A673 (cell line): ENCODE measurements around the gene DHRS13. TPM values are rescaled to one million over a fixed set of nuclear protein-coding genes. Genes with fewer than 3 reads are reported as not detected.
A peak's percentile ranks its signal among the peaks of the same experiment; 100 is the strongest.

ENCODE experiments used
- BruUV-seq: library from RNA; stranded (reverse); fragments of 400-500 nt; replicated peaks from 2 replicates; lab custom pipeline; 2021; lab: Mats Ljungman, UMichigan
- CTCF ChIA-PET: fragments of 300-600 bp; sonication (Branson Sonifier 250); formaldehyde crosslinking; loops from one replicate; lab custom pipeline; 2022; ENCODE audit warnings: antibody characterized with exemption; lab: Charles Lee
- POLR2A ChIA-PET: fragments of 300-600 bp; sonication (Branson Sonifier 250); formaldehyde crosslinking; loops from one replicate; lab custom pipeline; 2022; ENCODE audit warnings: antibody characterized with exemption; ENCODE audit not compliant: low non-redundant PET; lab: Charles Lee
- DNase-seq: peaks from one replicate; pipeline ENCODE4 v3.0.0-alpha.2; 2015; ENCODE audit warnings: low spot score
- H3K27ac ChIP-seq: fragments of 200-600 bp; sonication (generic); 2 replicates; pipeline ENCODE4 v1.5.1; 2016; ENCODE audit warnings: mixed run types, low read depth, mild to moderate bottlenecking, mixed read lengths, antibody characterized with exemption, low read length; ENCODE audit not compliant: poor library complexity, severe bottlenecking
- H3K27me3 ChIP-seq: fragments of 200-600 bp; sonication (generic); replicated peaks from 2 replicates; pipeline ENCODE4 v1.6.1; 2017; ENCODE audit warnings: mixed run types, low read depth, mild to moderate bottlenecking, mixed read lengths, antibody characterized with exemption, low read length; ENCODE audit not compliant: insufficient read depth, poor library complexity
- H3K36me3 ChIP-seq: fragments of 200-600 bp; sonication (generic); 2 replicates; pipeline ENCODE4 v1.6.1; 2016; ENCODE audit warnings: mixed run types, mild to moderate bottlenecking, mixed read lengths, antibody characterized with exemption, low read length; ENCODE audit not compliant: insufficient read depth, poor library complexity, severe bottlenecking
- H3K4me1 ChIP-seq: fragments of 200-600 bp; sonication (generic); 2 replicates; pipeline ENCODE4 v1.6.1; 2017; ENCODE audit warnings: mixed run types, mild to moderate bottlenecking, mixed read lengths, antibody characterized with exemption, low read length; ENCODE audit not compliant: insufficient read depth, poor library complexity, severe bottlenecking
- H3K4me3 ChIP-seq: fragments of 200-600 bp; sonication (generic); 2 replicates; pipeline ENCODE4 v1.5.1; 2016; ENCODE audit warnings: low read depth, mixed run types, mild to moderate bottlenecking, mixed read lengths, low read length; ENCODE audit not compliant: poor library complexity, severe bottlenecking
- H3K9me3 ChIP-seq: fragments of 200-600 bp; sonication (generic); 2 replicates; pipeline ENCODE4 v1.6.1; 2016; ENCODE audit warnings: mixed run types, low read depth, mild to moderate bottlenecking, mixed read lengths, antibody characterized with exemption, low read length; ENCODE audit not compliant: poor library complexity, severe bottlenecking
- CTCF ChIP-seq: fragments of 300-800, 200-600 bp; sonication (generic); conservative IDR thresholded peaks from 2 replicates; pipeline ENCODE4 v1.5.1; 2017; ENCODE audit warnings: low read depth, mild to moderate bottlenecking, antibody characterized with exemption, low read length, moderate library complexity, mixed read lengths
- EZH2 ChIP-seq: fragments of 200-600 bp; sonication (generic); IDR thresholded peaks from 2 replicates; pipeline ENCODE4 v1.6.1; 2017; ENCODE audit warnings: borderline replicate concordance, low read depth, mild to moderate bottlenecking, mixed read lengths, antibody characterized with exemption, low read length; ENCODE audit not compliant: poor library complexity, severe bottlenecking
- intact Hi-C: fragments of 100-400 bp; cut with micrococcal nuclease; formaldehyde crosslinking; loops from one replicate; pipeline ENCODE4 v1.10.0; 2022; ENCODE audit not compliant: unreplicated experiment
- total RNA-seq: library from RNA; stranded (reverse); gene quantifications from 2 replicates; pipeline ENCODE4 v1.2.3, GENCODE V29; 2021

Gene DHRS13
- total RNA-seq, 1 experiment from 2014 or later: 41.9 TPM

- intact Hi-C loops: no loop called here
- DNase-seq: peak; percentile 100
- CTCF ChIA-PET: interaction anchor here (0.6 to 2.6 kb wide), 9 partner anchors 14 to 360 kb away, joined by 3 to 9 read pairs (median 5); no protein-coding TSS in a partner anchor
- peaks cover 30% of the 10 kb centered on the region for H3K4me1 ChIP-seq
- H3K36me3 ChIP-seq: no peaks in the 10 kb centered on the region
- H3K27ac ChIP-seq: peak within 1 kb of the TSS; percentile 95
- peak within 1 kb of the TSS; percentile 88 for H3K4me3 ChIP-seq
- no peaks in the 10 kb centered on the region for H3K9me3 ChIP-seq
- TF ChIP-seq CTCF (no peak), EZH2 (no peak)
- BruUV-seq: no TSS peak
- no peaks in the 10 kb centered on the region for H3K27me3 ChIP-seq
- POLR2A ChIA-PET: interaction anchor here (0.6 to 1.0 kb wide), 2 partner anchors 39 to 232 kb away, joined by 5 to 9 read pairs; partner anchors contain the start of gene RPL23A
Observed at GRCh38 chr17:28951428-28951990, 48.6 kb upstream of the DHRS13 start, which contains the start of gene PHF12. Gene PHF12, minus strand, starts transcription at chr17:28951518. Its CDS starts 558 bp downstream, at chr17:28950960.

GRCh38 chr17:28950752-28951427, 48.0 kb upstream of the DHRS13 start:
- ChIA-PET CTCF (interaction anchor here (0.6 to 2.1 kb wide), 7 partner anchors 15 to 224 kb away, joined by 3 to 8 read pairs (median 6); no protein-coding TSS in a partner anchor), POLR2A (interaction anchor here (0.6 to 1.0 kb wide), 2 partner anchors 39 to 231 kb away, joined by 5 to 9 read pairs; partner anchors contain the start of gene RPL23A)
- no peaks in the 10 kb centered on the region for H3K27me3 ChIP-seq
- no TSS peak for BruUV-seq
- TF ChIP-seq CTCF (no peak), EZH2 (no peak)
- intact Hi-C loops: no loop called here
- H3K4me3 ChIP-seq: peak overlapping the region; percentile 88
- H3K36me3 ChIP-seq: no peaks in the 10 kb centered on the region
- peak overlapping the region; percentile 93 for H3K27ac ChIP-seq
- no peaks in the 10 kb centered on the region for H3K9me3 ChIP-seq
- peaks cover 37% of the 10 kb centered on the region for H3K4me1 ChIP-seq
- no peak for DNase-seq

- no peak for TF ChIP-seq EZH2
- Histone ChIP-seq H3K27me3 (no peaks in the 10 kb centered on the region), H3K36me3 (no peaks in the 10 kb centered on the region), H3K9me3 (no peaks in the 10 kb centered on the region), H3K27ac (peak overlapping the region; percentile 93), H3K4me3 (peak overlapping the region; percentile 88), H3K4me1 (peaks cover 44% of the 10 kb centered on the region)
- CTCF ChIA-PET: interaction anchor here (0.5 to 2.1 kb wide), 6 partner anchors 38 to 223 kb away, joined by 4 to 14 read pairs (median 7); no protein-coding TSS in a partner anchor
- POLR2A ChIA-PET: interaction anchor here (0.7 kb wide), 2 partner anchors 167 to 223 kb away, joined by 3 to 4 read pairs; no protein-coding TSS in a partner anchor
- BruUV-seq: no TSS peak
- intact Hi-C loops: no loop called here
- DNase-seq: peak; percentile 77
Observed at GRCh38 chr17:28950017-28950751, 47.3 kb upstream of the DHRS13 start.
